ENCODE results near the gene ATAD1. TPM values are rescaled to one million over a fixed set of nuclear protein-coding genes. Genes with fewer than 3 reads are reported as not detected.

The ATAD1 gene
- total and polyA plus RNA-seq, 2 of the 8 experiments (the other 6 are each of a cell fraction or from before 2014, with no cell fraction given), result 8.9 to 35.3 TPM

DNA sequence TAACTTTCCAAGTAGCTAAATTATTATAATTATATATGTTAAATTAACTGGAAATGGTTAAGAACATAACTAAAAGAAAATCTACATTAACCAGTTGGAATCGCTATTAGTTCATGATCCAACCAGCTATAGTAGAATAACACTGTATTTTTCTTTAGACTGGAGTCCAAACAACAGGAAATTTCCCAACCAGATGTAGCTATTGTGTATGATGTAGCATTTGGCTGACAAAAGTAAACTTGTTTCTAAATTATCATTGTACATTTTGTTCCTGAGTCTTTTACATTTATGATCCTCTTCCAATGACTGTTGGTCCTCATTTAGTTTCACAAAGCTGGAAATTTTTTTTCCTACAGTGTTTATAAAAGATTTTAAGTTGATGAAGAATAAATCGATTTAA lies 96.2 kb downstream of the ATAD1 start (continued):
- no peak for TF ChIP-seq NRF1 (IDR thresholded peaks at IDR 0.05; ENCODE audit: low read depth, low read length)
- TF ChIP-seq RFX5 (IDR thresholded peaks at IDR 0.05; ENCODE audit: borderline replicate concordance, low read depth, low read length), result no peak

Measured in H1 (cell line).